Fibroblast of lung (primary cell): Measurements from ENCODE around the gene MCM6. TPM values are rescaled to one million over a fixed set of nuclear protein-coding genes. Genes with fewer than 3 reads are reported as not detected.

ENCODE experiments used
- DNase-seq, 2 donors: peaks; one replicate each; pipeline versions ENCODE4 v3.0.0 to v3.0.0-alpha.2; 2010; ENCODE audit warnings: low read depth in 2 of 2
- H2AFZ ChIP-seq: 2 replicates; pipeline ENCODE4 v1.5.1; 2012; ENCODE audit warnings: low read length, control low read depth, inconsistent platforms
- H3K27ac ChIP-seq: 2 replicates; pipeline ENCODE4 v1.5.1; 2011; ENCODE audit warnings: low read length, control low read depth; ENCODE audit not compliant: insufficient read depth
- H3K27me3 ChIP-seq: 2 replicates; pipeline ENCODE4 v1.5.1; 2011; ENCODE audit warnings: mild to moderate bottlenecking, low read length; ENCODE audit not compliant: control insufficient read depth, insufficient read depth
- H3K36me3 ChIP-seq: 2 replicates; pipeline ENCODE4 v1.5.1; 2011; ENCODE audit warnings: low read length; ENCODE audit not compliant: control insufficient read depth, insufficient read depth
- H3K4me1 ChIP-seq: 2 replicates; pipeline ENCODE4 v1.5.1; 2011; ENCODE audit warnings: low read length; ENCODE audit not compliant: control insufficient read depth, insufficient read depth; ENCODE audit errors: extremely low read depth
- H3K4me2 ChIP-seq: 2 replicates; pipeline ENCODE4 v1.5.1; 2011; ENCODE audit warnings: low read length, control low read depth; ENCODE audit not compliant: insufficient read depth; ENCODE audit errors: extremely low read depth
- H3K4me3 ChIP-seq, 4 experiments: fragments of 200-600 bp in 1 of 4; sonication (generic) in 1 of 4; replicated peaks in 1 of 4; 2 replicates each; pipeline ENCODE4 v1.5.1; 2011 to 2016; ENCODE audit warnings: low read length in 4 of 4, low read depth in 3 of 4, mild to moderate bottlenecking in 3 of 4, control low read depth in 2 of 4, inconsistent platforms in 1 of 4, mixed read lengths in 1 of 4; ENCODE audit not compliant: insufficient read depth in 1 of 4; ENCODE audit errors: control extremely low read depth in 1 of 4
- H3K79me2 ChIP-seq: 2 replicates; pipeline ENCODE4 v1.5.1; 2012; ENCODE audit warnings: mild to moderate bottlenecking, low read length, inconsistent platforms; ENCODE audit not compliant: control insufficient read depth, insufficient read depth
- H3K9ac ChIP-seq: 2 replicates; pipeline ENCODE4 v1.5.1; 2011; ENCODE audit warnings: mild to moderate bottlenecking, low read length, control low read depth; ENCODE audit not compliant: insufficient read depth
- H3K9me3 ChIP-seq: 2 replicates; pipeline ENCODE4 v1.5.1; 2012; ENCODE audit warnings: low read depth, low read length; ENCODE audit not compliant: control insufficient read depth, insufficient read depth
- H4K20me1 ChIP-seq: 2 replicates; pipeline ENCODE4 v1.5.1; 2011; ENCODE audit warnings: low read length; ENCODE audit not compliant: control insufficient read depth, insufficient read depth; ENCODE audit errors: extremely low read depth
- CTCF ChIP-seq, 2 donors: IDR thresholded peaks in 1 of 2; conservative IDR thresholded peaks in 1 of 2; 1 replicate in 1 of 2; 2 replicates in 1 of 2; pipeline ENCODE4 v1.5.1; 2011 to 2012; ENCODE audit warnings: low read length in 2 of 2, control low read depth in 1 of 2, inconsistent platforms in 1 of 2, low read depth in 1 of 2, mild to moderate bottlenecking in 1 of 2
- EZH2 ChIP-seq: IDR thresholded peaks from 2 replicates; pipeline ENCODE4 v1.5.1; 2012; ENCODE audit warnings: low read length, control low read depth, mild to moderate bottlenecking; ENCODE audit errors: missing control alignments
- polyA plus RNA-seq, 2 donors: library from polyadenylated mRNA; depleted of rRNA in 1 of 2; stranded (reverse) in 1 of 2; unstranded in 1 of 2; fragments of >200 nt; gene quantifications; 2 replicates each; pipeline ENCODE4 v1.2.1, GENCODE V29; 2011 to 2012; ENCODE audit warnings: missing spikeins in 1 of 2
- total RNA-seq: library from RNA; depleted of rRNA; stranded (reverse); fragments of >200 nt; gene quantifications from 2 replicates; pipeline ENCODE4 v1.2.1, GENCODE V29; 2014

MCM6 gene
- total and polyA plus RNA-seq, 2 donors (not counting 1 experiment from before 2014, with no cell fraction given): 11.2 to 36.0 TPM

DNA sequence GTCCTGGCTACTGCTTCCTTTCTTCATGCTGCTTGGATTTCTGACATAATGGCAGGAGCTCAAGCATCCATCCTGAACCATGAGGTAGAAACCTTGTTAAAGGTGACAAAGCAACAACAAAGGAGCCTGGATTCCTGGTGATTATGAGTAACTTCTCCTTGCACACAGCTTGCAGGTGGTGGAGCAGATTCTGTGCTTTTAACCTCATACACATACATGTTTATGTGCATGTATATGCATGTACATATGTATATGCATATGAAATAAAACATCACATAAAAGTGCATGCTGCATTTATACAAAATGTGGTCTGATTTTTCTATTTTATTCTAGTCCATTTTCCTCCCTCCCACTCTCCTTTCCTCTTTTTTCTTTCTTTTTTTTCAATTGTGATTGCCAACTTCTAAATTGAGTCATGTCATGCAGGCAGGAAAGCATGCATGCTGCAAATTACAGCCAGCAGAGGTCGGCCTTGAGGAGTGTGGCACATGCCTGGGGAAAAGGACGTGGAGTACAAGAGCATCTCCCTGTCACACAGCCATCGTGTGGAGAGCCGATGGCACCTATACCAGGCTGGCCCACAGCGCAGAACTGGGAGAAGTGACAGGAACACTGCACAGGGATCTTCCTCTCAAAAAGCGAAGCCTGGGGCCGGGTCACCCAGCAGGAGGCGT lies 57.2 kb downstream of the MCM6 start:
- H3K27ac ChIP-seq: no peak overlapping the region
- H3K79me2 ChIP-seq: no peaks in the 10 kb centered on the region
- no peak overlapping the region for H2AFZ ChIP-seq
- H4K20me1 ChIP-seq: no peaks in the 10 kb centered on the region
- TF ChIP-seq CTCF (conservative IDR thresholded peaks at IDR 0.05 in 1 of 2, IDR thresholded peaks at IDR 0.05 in 1 of 2; ENCODE audit: low read depth in 1 of 2, low read length in 2 of 2) (peak; percentile 30 to 36), EZH2 (no peak)
- H3K4me1 ChIP-seq: no peaks in the 10 kb centered on the region
- no peaks in the 10 kb centered on the region for H3K36me3 ChIP-seq
- H3K4me3 ChIP-seq: no peak overlapping the region
- H3K9me3 ChIP-seq: no peaks in the 10 kb centered on the region
- DNase-seq: peak; percentile 17 to 59
- no peak overlapping the region for H3K4me2 ChIP-seq
- H3K27me3 ChIP-seq: peaks cover 2% of the 10 kb centered on the region
- H3K9ac ChIP-seq: no peak overlapping the region

DNA sequence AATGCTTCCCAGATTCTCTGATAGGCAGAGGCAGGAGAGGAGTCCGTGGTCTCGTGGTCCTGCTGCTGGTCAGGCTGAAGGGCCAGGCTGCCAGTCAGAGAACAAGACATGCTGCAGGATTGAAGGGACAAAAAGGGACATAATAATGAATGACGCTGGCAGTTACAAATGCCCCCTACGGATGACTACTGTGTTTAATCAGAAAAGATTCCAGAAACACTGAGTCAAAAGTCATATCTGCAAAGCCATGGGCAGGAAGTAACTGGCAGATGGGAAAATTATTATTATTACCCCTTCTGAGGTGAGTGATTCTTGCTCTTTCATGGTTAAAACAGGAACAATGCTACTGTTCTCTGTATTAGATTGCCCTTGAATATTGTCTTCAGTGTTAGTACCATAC lies 58.3 kb downstream of the MCM6 start:
- TF ChIP-seq EZH2 (no peak), CTCF (conservative IDR thresholded peaks at IDR 0.05 in 1 of 2, IDR thresholded peaks at IDR 0.05 in 1 of 2; ENCODE audit: low read depth in 1 of 2, low read length in 2 of 2) (no peak)
- H3K79me2 ChIP-seq: no peaks in the 10 kb centered on the region
- no peaks in the 10 kb centered on the region for H3K36me3 ChIP-seq
- peaks cover 2% of the 10 kb centered on the region for H3K27me3 ChIP-seq
- H3K4me2 ChIP-seq: no peak overlapping the region
- H3K4me3 ChIP-seq: no peak overlapping the region
- H3K27ac ChIP-seq: no peak overlapping the region
- DNase-seq: peak in 1 of 2 donors; percentile 48
- H3K4me1 ChIP-seq: no peaks in the 10 kb centered on the region
- H4K20me1 ChIP-seq: no peaks in the 10 kb centered on the region
- no peak overlapping the region for H3K9ac ChIP-seq
- no peaks in the 10 kb centered on the region for H3K9me3 ChIP-seq
- no peak overlapping the region for H2AFZ ChIP-seq

DNA sequence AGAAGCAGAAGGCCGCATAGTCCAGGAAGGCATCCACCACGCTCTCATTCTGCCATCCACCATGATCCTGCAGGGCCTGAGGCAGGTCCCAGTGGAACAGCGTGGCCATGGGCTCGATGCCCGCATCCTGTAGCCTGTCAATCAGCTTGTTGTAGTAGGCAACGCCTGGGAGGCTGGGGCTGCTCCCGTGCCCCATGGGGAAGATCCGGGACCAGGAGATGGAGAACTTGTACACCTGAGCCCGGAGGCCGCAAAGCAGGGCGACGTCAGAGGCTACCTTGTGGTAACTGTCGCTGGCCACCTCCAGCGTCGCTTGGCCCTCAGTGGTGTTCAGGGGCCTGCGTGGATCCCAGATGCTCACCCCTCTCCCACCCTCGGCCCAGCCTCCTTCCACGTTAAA lies 58.8 kb downstream of the MCM6 start:
- Histone ChIP-seq H3K4me1 (no peaks in the 10 kb centered on the region), H2AFZ (no peak overlapping the region), H3K27ac (no peak overlapping the region), H3K36me3 (no peaks in the 10 kb centered on the region), H4K20me1 (no peaks in the 10 kb centered on the region), H3K9me3 (no peaks in the 10 kb centered on the region), H3K4me2 (no peak overlapping the region), H3K4me3 (no peak overlapping the region), H3K27me3 (peaks cover 2% of the 10 kb centered on the region), H3K9ac (no peak overlapping the region), H3K79me2 (no peaks in the 10 kb centered on the region)
- no peak for TF ChIP-seq CTCF (conservative IDR thresholded peaks at IDR 0.05 in 1 of 2, IDR thresholded peaks at IDR 0.05 in 1 of 2; ENCODE audit: low read depth in 1 of 2, low read length in 2 of 2)
- no peak for TF ChIP-seq EZH2
- DNase-seq: no peak
